COLO829 (cell line): Measurements from ENCODE around the gene TRIM10.

Experiments
- DNase-seq: peaks from one replicate; pipeline ENCODE4 v3.0.0; 2012; ENCODE audit warnings: low spot score

Gene TRIM10, protein sequence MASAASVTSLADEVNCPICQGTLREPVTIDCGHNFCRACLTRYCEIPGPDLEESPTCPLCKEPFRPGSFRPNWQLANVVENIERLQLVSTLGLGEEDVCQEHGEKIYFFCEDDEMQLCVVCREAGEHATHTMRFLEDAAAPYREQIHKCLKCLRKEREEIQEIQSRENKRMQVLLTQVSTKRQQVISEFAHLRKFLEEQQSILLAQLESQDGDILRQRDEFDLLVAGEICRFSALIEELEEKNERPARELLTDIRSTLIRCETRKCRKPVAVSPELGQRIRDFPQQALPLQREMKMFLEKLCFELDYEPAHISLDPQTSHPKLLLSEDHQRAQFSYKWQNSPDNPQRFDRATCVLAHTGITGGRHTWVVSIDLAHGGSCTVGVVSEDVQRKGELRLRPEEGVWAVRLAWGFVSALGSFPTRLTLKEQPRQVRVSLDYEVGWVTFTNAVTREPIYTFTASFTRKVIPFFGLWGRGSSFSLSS

DNA sequence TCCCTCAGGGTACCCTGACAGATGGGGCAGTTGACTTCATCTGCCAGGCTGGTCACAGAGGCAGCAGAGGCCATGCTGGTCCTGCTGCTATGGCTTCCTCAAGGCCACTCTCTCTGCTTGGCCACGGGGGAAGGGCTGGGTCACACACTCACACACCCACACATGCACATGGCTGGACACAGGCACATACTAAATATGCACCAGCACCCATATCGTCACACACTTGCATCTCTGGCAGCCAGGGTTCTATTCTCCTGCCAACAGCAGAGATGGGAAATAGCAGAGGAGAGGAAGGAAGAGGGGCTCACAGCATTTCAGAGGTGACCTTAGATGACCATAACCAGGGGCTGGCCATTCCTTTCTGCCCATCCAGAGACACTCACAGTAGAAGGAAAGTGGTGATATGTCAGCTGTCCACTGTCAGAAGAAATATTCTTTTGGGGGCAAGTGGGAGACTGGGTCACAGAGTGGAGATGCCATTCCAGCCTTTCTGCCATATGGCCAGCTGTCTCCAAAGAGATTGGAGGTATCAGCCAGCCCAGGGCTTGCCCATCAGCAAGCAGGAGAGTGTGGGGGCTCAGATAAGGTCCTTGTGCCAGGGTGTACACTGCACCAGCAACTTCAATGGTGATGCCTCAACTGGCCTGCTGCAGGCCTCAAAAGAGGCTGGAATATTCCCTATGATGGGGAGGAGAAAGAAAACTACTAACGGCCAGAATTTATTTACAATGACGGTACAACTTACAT is at the start of gene TRIM10:
Gene TRIM10, minus strand, starts transcription at position 427 of the 747 bp plus-strand sequence. Its CDS starts 353 bp downstream, at position 74.
- DNase-seq, result no peak

DNA sequence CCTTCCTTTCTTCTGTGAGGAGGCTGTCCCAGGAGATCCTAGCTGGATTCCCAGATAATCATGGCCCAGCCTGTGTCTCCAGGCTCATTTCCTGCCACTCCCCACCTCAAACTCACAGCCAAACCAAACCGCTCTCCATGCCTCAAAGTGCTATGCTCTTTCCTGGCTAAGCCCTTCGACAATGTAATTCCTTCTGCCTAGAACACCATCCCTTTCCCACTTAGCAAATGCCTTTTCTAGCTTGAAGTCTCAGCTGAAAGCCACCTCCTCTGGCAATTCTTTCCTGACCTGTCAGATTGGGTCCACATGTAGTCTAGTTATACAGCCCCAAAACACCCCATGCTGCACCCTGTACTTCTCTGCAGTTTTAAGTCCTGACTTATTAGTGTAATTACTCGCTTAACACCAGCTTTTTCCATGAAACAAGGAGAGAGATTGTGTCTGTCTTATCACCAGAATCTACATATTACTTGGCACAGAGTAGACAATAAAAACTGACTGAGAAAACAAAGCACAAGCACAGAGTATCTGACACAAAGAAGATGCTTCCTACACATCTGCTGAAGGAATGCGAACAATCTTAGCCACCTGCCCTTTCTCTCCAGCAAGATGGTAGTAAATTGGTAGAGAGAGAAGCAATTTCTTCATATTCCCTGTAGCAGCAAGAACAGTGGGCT is 46.7 kb upstream of the TRIM10 start:
- no peak for DNase-seq

DNA sequence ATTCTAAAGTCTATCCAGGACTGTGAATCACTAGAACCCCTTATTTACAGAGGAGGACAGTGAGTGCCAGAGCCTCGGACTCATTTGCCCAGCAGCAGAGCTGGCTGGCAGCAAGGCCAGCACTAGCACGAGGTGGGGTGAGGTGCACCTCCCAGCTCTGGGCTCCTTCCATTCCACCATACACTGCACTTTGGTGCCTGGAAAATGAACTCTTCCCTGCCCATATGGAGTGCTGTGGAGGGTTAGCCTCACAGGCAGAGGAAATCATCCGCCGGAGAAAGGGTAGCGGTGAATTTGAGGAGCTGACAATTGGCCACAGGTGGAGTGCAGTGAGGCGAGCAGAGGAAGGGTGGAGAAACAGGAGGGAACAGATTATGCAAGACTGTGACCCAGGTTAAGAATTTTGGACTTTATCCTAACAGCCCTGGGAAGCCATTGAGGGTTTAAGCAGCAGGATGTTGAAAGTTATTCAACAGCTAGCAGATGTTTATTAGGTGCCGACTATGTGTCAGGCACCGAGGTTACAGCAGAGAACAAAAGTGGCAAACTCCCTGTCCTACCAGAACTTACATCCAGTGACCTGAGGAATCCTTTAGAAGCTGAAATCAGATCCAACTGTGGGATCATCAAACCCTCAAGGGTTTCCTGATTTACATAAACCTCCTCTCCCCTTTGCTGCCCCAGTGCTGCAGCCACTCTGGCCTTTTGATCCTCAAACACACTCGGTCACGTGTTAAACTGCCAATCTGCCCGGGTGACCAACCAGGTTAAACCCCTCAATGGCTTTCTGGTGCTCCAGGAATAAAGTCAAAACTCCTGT is 46.0 kb upstream of the TRIM10 start:
- no peak for DNase-seq

DNA sequence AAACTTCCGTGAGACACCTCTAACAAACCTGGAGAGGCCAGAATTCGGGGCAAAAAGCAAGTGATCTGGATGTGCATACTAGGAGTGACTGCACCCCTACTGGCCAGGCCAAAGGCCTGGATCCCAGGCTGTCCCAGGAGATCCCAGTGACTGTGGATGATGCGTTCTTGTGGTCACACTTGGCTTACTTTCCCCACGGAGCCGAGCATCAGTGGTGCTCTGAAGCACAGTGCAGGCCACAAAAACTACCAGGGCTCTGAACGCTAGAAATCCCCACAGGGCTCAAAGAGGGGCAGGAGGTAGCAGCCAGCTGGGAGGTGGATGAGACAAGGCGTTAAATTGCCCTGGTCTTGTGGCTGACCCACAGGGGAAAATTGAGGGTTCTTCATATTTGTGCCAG is 45.1 kb upstream of the TRIM10 start:
- no peak for DNase-seq

DNA sequence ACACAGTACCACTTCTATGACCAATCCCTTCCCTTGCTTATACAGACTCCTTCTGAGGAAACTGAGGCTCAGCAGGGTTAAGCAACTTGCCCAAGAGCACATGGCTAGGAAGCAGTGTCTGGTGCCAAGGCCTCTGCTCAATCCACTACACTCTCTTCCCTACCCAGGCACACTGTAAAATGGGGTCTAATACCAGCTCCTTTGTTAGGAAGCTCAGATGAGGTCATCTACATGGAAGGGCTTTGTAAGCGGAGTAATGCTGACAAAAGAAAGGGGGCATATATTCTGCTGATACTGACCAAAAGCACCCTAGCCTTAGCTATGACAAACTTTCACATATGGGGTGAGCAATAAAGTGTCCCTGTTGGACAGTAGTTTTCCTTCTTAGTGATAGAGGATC is 43.1 kb upstream of the TRIM10 start:
- DNase-seq, result no peak

DNA sequence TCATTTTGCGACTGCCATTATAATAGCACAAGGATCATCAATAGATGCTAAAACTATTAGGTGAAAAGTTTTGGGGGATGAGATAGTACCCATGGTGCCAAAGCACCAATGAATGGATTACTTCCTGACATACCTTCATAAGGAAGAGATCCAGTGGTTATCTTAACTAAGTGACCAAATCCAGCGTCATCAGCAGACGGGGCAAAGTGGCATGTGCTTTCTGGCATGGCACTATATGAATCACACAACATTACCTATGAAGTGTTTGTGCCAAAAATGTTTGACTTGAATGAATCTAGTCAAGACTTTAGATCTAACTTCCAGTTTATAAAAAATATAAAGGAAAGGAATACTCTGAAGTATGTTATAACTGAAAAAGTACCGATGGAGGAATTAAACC is 41.4 kb upstream of the TRIM10 start:
- DNase-seq, result no peak

DNA sequence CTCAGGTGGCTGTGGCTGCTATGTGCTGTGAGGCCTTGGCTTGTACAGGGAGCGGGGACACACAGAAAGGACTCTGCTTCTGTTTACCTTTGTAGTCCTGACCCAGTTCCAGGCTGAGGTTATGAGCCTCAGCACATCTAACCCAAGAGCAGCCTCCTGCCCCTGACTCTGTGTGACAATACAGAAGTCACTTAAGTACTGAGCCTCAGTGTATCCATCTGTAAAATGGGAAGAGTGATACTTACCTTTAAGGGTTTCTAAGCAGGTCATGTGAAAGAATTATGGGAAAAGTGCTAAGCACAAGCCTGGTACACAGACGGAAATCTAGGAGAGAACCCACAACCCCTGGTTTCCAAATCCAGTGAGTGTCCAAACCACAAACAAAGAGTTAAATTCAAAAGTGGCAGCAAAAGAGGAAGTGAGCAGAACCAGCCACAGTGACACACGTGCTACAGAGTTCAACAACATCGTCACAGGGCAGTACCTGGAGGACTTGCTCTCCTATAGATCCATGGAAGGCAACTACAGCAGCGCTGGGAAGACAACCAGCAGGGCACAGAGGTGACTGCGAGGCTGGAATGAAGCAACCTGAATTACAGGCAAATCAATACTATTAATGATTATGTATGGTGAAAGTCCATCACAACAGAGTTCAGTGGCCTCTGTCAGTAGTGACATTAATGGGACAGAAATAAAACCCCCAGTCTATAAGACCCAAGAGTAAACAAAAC is 39.7 kb upstream of the TRIM10 start:
- no peak for DNase-seq

DNA sequence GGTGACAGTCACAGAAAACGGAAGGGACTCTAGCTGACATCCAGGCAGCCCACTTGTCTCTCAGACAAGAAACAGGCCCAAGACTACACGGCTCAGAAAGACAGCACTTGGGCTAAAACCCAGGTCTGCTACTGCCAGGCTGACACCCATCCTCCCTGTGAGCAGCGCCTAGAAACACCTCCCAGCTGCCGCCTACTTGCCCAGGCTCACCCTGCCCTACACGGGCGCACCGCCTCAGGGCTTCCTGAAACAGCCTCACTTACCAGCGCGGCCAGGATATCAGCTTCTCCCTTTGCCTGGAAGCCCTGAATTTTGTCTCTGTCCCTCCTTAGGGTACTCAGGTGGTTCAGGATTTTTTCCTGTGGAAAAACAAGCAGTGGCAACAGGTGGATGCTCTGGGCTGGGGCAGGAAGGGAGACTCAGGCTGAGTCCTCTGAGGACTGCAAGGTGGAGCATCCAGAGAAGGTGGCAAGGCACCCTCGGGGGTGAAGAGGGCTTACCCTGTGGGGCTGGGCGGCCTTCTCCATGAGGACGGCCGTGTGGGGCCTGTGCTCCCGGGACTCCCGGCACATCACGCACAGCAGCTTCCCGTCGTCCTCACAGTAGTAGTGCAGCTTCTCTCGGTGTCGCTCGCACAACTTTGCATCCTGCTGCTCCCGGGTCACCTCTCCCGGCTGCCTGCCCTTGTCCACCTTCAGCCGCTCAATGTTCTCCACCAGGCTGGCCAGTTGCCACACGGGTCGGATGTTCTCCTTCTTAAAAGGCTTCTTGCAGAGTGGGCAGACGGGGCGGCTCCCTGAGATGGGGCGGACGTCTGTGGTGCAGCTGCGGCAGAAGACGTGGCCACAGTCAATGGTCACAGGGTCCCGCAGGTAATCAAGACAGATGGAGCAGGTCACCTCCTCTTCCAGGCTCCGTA is 37.4 kb upstream of the TRIM10 start:
- DNase-seq, result no peak

DNA sequence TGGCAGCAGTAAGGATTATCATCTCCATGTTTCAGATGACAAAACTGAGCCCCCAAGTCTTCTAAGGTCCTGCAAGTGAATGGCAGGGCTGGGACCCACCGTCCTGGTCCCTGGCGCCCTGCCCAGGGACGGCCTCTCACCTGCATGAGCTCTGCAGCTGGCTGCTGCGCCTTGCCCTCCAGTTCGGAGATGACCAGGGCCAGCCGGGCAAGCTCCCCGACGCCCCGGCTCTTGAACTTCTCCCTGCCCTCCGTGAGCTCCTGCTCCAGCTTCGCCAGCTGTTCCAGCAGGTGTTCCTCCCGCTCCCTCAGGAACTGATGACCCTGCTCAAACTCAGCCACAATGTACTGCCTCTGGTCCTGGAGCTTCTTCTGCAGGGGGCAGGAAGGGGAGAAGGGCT is 35.4 kb upstream of the TRIM10 start:
- no peak for DNase-seq

DNA sequence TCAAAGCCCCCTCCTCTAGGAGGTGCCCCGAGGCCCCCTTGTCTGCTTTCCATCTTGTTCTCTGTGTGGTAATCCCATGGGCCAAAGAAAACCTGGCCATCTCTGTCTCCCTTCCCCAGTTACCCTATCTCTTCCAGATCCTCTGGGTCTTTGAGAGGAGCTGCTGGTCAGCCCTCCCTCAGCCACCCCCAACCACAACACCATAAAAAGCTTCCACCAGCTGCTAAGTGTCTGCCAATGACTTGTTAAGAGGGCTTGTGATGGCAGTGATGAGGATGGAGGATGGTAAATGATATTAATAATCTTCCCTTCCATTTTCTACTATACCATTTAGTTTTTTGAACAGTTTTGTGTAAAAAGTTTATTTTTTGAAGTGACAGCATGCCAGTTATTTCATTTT is 34.9 kb upstream of the TRIM10 start:
- DNase-seq, result no peak

DNA sequence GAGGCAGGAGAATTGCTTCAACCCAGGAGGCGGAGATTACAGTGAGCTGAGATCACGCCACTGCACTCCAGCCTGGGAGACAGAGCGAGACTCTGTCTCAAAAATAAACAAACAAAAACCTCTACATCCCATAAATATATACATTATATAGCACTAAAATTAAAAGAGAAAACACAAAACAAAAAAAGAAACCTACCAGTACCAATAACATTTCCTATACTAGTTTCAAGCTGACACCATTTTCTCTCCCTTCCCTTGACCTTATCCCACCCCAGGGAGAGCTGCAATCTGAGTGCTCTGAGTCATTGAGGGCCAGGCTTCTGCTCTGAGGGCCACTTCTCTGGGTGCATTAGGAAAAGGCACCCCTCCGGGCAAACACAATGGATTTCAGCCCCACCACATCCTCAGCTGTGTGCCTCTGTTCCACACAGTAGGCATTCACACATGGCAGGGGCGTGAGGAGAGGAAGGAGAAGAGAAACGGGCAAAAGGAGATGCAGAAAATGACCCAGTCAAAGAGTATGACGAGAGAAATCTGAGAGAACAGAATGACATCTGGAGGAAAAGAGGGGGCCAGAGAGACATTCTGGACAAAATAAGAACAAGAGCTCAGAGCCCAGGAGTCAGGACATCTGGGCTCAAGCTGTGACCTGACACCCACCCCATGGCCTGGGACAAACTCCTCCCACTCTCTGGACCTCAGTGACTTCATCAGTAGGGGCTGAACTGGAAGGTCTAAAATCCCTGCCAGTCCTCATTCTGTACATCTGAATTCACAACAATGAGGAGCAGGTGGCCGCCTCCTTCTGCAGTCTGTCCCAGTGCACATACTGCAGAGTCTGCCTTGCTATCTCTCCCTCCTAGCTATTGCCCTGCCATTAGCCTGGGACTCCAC is 34.0 kb upstream of the TRIM10 start:
- DNase-seq, result no peak

DNA sequence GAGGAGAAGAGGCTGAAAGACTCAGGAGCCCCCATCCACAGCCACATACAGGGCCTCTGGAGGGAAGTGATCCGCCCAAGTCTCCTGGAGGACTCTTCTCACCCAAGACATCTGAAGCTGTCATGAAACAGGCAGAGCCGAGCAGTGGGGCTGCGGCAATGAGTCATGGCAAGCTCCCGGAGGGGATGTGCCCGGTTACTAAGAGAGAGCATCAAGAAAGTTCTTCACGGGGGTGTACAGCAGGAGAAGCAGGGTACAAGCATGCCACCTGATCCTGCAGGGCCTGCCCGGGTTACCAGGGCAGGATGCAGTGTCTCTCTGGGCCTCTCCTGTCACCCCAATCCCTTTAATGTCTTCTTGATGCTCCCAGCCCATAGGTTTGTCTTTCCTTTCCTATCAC is 31.1 kb upstream of the TRIM10 start:
- no peak for DNase-seq

DNA sequence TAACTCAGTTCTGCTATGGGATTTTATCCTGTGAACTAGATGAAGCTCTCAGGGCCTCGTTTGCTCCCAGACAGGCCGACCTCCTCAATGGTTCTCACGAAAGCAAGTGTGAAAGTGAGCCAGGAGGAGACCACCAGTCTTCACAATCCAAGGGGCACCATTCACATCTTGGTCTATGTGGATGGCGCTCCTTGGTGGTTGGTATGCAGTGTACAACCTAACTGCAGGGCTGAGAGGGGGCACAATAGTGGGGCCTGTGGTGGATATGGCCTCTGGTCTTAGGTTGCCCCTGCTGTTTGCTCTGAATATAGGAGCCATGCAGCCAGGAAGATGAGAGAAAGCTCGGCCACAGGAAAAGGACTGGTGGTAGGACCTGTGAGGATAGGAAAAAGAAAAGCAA is 27.5 kb upstream of the TRIM10 start:
- DNase-seq, result no peak

DNA sequence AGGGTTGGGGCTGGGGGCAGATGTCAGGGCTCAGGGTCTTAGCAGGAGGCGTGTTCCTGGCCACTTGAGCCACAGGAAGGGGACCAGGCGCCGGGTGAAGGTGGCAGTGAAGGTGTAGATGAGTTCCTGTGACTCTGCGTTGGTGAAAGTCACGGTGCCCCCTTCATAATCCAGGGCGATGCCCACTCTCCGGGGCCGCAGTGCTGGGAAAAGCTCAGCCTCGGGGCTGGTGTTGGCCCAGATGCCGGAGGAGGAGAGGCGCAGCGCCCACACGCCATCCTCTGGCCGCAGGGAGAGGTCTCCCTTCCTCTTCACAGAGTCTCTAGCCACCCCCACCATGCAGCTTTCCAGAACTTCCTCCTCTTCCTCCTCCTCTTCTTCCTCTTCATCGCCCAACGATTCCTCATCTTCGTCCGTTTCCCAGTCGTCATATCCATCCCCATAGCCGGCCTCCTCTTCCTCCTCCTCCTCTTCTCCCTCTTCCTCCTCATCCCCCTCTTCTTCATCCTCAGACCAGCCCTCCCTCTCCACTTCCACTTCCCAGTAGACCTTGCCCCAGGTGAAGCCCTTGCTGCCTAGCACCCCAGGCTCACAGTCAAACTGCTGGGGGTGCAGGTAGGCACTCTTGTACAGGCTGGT is 25.0 kb upstream of the TRIM10 start:
- no peak for DNase-seq

DNA sequence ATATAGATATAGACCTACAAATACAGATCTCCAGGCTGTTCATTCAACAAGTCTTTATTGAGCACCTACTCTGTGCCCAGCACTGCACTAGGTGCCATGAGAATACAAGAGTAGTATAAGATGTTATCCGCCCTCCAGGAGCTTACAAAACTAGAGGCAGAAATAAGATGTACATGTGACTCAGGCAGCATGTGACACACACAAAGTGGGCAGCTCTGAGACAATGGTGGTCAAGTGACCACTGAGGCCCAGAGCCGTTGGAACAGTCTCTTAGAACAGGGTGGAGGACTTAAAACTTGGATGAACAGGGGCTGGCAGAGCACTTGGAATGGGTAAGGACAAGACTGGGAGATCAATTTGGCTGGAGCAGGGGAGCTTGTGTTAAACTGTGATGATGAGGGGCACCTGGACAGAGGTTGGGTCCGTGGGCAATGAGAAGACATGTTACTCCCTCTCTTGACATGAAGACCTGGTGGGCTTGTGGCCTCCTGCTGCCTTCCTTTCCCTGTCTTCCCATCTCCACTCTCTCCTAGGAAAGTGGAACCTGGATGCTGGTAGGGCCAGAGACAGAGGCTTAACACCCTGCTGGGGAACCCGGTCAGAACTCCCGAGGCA is 23.5 kb upstream of the TRIM10 start:
- no peak for DNase-seq

DNA sequence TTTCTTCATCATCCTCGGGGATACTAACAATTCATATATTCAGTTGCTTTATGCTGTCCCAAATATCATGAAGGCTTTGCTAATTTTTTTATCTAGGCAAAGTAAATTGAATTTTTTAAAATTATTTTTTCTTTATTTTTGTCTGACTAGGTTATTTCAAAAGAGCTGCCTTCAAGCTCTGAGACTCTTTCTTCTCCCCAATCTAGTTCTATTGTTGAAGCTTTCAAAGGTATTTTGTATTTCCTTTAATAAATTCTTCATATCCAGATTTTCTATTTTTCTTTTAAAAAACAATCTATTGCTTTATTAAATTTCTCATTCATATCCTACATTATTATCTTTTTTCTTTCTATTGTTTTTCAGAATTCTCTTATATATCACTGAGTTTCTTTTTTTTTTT is 19.1 kb upstream of the TRIM10 start:
- no peak for DNase-seq

DNA sequence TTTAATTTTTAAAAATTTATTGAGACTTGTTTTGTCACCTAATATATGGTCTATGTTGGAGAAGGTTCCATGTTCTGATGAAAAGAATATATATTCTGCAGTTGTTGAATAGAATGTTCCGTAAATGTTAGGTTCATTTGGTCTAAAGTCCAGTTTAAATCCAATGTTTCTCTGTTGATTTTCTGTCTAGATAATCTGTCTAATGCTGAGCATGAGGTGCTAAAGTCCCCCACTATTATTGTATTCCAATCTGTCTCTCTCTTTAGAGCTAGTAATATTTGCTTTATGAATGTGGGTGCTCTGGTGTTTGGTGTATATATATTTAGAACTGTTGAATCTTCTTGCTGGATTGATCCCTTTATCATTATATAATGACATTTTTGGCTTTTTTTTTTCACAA is 17.8 kb upstream of the TRIM10 start:
- no peak for DNase-seq

DNA sequence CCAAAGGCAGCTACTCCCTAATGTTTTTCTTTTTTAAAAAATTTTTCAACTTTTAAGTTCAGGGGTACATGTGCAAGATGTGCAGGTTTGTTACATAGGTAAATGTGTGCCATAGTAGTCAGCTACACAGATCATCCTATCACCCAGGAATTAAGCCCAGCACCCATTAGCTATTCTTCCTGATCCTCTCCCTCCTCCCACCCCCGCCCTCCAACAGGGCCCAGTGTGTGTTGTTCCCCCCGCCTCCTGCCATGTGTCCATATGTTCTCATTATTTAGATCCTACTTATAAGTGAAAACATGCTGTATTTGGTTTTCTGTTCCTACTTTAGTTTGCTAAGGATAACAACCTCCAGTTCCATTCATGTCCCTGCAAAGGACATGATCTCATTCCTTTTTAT is 14.8 kb upstream of the TRIM10 start:
- DNase-seq, result no peak
